Stimulated activated CD8-positive, alpha-beta memory T cell treated with anti-CD3 and anti-CD28 coated beads, Interleukin-12 subunit alpha, Interleukin-12 subunit beta, amount 100 ng/mL, for 24 hours (primary cell): Measurements from ENCODE around the gene OR4D10.

Experiments
- DNase-seq: peaks from one replicate; pipeline ENCODE4 v3.0.0-alpha.2; 2020; ENCODE audit errors: extremely low read depth

The OR4D10 gene

DNA sequence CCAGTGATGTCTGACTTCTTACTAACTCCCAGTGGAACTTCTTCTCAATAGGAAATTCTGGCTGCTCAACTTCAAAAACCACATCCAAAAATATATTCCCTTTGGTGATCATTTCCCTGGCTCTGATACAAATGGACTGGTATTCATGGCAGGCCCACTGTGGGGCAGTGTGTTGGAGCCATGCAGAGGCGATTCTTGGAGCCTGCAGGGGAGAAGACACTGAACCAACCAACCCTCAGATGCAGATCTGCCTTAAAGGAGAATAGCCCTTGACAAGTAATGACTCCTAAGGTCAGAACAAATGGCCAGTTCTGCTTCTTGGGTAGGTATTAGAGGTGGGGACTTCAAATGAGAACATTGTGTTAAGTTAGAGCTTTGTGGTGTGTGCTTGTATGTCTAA is 50.4 kb downstream of the OR4D10 start:
- DNase-seq: no peak

DNA sequence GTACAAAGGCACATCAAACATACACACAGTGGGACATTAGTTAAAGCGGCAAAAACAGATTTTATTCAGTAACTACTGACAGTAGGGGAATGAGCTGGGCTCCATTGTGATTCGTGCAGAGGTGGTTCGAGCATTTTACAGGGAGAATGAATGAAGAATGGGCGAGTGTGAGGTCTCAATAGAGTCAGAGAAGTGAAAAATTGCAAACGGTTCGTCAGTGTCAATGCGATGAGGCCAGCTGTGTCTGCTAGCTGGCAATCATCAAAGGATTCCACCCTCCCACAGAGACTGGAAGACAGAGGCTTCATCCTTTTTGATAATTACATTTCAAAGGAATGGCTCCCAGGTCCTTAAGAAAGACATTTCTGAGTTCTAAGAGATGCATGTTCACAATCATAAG is 55.6 kb downstream of the OR4D10 start:
- no peak for DNase-seq
